A204.1 (cell line): ENCODE results near the gene ERFL.

Source experiments
- FAIRE-seq: peaks from 2 replicates; lab custom pipeline; 2012; peaks lifted over from hg19 to GRCh38; lab: Jason Lieb, UNC

ERFL gene

GRCh38 chr19:41913538-41914423 is 14.5 kb downstream of the ERFL start:
- FAIRE-seq, result no peak

- FAIRE-seq, result no peak
Observed at GRCh38 chr19:41912899-41913537, 15.2 kb downstream of the ERFL start.

DNA sequence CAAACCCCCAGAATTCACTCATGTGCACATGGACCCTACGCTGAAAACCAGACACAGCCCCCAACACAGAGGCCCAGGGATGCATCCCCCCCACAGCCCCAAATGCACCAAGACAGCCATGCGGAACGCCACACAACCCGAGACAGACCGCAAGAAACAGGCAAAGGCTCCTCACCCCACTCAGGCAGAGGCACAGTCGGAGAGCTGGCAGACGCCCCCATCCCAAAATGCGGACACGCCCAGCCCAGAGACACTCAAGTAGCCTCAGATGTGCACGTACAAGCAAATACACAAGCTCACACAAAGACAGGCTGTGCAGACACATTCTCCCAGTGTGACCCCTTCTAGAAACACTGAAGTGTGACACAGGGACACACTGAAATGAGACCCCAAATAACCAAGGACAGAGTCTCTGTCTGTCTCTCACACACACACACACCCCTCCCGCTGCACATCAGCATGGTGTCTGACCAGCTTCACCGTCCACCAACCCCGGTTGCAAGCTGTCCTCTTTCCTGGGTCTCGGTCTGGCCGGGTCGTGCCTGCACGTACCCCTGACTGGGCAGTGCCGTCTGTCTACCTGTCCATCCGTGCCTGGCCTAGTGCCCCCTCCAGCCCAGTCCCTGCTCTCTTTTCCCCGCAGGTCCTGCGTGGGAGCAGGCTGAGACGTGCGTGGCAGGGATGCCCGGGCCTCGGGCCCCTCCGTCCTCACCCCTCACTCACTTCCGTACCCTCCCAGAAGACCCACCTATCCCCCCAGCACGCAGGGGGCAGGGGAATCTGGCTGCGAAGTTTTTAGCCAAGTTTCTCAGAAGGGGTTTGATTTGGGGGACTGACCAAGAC is 16.1 kb downstream of the ERFL start:
- no peak for FAIRE-seq

DNA sequence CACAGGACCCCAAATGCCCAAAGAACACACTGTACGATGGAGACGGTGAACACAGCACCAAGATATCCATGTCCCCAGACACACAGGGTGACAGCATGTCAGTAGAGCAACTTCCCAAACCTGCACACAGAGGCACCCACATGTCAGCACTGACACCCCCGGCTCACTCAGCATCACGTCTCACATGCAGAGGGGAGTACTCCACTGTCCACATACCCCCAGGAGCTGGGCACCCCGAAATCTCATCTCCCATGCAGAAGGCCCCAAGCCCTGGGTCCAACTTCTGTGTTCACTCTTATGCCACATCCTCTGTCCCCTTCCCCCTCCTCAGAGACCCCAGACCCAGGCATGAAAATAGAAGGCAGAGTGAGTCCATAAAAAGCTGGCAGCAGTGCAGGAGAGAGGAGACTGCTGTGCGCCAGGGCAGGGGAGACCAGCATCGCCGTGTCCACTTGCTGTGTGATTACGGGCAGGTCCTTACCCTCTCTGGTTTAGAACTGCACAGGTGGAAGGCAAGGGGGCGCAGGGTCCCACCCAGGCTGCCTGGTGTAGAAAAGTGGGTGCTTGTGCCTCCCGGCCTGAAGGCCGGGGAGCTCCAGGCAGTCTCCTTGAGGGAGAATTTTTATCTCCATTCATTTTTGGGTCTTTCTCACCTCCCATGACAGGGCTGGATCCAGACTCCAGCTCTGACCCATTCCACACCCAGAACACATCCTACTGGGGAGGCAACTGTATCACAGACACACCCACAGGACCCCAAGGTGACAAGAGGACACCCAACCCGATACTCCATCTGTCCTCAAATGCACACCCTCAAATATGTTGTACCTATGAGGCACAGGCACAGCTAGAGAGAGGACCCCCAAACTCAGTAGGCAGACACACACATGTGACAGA is 17.0 kb downstream of the ERFL start:
- FAIRE-seq, result no peak

GRCh38 chr19:41910240-41910991 is 17.8 kb downstream of the ERFL start:
- FAIRE-seq, result no peak

DNA sequence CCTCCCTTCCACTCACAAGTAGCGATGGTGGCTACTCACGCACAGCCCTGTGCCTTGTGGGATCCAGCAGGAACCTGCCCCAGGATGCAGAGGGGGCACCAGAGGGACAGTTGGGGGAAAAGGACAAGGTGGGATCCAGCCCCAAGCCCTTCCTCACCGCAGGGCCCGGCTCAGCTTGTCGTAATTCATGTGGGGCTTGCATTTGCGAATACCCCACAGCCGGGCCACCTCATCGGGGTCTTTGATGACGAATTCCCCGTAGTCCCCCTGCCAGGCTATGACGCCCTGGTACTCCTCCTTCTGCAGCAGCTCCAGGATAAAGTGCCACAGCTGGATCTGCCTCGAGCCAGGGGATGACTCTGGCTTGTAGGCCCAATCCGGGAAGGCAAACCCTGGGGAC is 18.5 kb downstream of the ERFL start:
- no peak for FAIRE-seq

DNA sequence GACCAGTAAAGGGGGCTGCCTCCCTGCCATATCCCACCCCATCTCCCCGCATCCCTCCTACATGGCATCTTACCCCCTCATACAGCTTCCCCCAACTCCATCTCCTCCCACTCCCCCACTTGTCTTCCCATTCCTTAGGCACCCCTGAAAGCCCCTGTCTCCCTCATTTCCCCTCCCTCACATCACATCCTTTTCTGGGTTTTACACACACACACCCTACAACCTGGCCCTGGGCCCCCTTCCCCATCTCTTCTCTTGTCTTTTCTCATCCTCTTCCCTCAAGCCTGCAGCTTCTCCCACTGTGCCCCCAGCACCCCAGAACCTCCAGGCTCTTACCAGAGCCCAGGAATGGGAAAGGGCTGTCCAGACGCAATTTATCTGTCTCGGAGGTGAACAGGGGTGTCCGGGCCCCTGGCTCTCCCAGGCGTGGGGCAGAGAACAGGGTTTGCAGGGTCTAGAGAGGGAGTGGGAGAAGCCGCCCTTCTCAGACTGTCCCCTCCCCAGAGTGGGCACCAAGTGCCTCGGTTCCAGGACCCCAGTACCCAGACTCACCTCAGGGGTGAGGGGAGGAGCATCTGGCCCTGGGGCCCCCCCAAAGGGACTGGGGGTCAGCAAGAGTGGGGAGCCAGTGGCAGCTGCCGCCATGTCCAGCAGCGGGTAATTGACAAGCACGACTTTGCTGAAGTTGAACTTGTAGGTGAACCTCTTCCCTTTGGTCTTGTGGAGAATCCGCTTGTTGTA is 19.4 kb downstream of the ERFL start:
- no peak for FAIRE-seq

DNA sequence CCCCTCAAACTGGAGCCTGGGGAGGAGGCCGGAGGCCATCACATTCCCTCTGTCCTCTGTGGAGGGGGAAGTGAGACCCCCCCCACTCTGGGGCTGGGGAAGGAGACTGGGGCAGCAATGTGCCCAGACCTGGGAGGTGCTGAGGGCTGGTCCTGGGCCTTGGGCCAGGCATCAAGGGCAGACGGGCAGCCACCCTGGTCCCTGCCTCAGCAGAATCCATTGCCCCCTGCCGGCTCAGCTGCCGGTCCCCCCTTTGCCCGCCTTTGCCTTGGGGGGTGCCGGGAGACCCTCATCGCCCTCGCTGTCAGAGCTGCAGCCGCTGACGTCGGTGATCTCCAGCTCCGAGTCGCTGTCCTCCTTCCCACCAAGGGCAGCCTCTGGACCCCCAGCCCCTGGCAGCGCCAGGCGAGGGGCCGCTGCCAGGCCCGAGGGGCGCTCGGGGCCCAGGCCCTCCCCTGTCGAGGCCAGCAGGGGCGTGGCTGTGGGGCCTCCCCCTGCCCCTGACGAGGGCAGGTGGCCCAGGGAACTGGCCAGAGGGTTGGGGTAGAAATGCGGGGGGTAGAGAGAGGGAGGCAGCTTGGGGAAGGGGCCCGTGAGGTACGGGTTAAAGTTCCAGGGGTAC is 20.1 kb downstream of the ERFL start:
- FAIRE-seq, result no peak

DNA sequence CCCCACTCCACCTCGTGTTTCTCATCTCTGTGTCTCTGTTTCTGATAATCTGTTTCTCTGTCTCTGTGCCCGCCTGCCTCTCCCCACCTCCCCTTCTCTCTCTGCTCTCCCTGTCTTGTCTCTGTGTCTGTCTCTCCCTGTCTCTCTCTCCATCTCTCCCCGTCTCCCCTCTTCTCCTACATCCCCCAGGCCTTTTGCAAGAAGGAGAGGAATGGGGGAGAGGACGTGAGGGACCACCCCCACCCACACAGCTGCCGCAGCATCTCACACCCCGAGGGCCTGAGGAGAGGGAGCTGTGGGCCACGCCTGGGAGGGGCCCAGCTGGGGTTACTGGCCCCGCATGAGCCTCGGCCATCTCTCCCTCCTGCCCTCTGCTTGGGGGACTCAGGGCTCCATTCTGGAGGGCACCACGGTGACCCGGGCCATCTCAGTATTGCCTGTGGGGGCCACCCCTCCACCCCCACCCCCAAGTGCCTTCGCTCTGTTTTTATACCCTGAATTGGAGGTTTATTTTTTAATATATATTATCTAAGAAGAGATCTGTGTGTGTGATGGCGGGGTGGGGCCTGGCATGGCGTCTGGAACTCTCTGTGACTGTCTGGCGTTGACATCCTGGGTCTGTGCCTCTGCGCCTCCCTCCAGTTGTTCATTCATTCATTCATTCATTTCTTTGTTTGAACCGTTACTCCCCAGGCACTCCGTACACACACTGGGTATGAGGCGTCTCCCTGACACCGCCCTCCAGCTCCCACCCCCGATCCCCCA is 21.2 kb downstream of the ERFL start:
- FAIRE-seq, result no peak

- no peak for FAIRE-seq
Observed at GRCh38 chr19:41906271-41906670, 22.0 kb downstream of the ERFL start.

- FAIRE-seq, result no peak
Observed at GRCh38 chr19:41905273-41906002, 22.8 kb downstream of the ERFL start.

GRCh38 chr19:41904118-41904870 is 24.0 kb downstream of the ERFL start:
- no peak for FAIRE-seq

GRCh38 chr19:41903193-41903953 is 24.9 kb downstream of the ERFL start:
- FAIRE-seq, result no peak

DNA sequence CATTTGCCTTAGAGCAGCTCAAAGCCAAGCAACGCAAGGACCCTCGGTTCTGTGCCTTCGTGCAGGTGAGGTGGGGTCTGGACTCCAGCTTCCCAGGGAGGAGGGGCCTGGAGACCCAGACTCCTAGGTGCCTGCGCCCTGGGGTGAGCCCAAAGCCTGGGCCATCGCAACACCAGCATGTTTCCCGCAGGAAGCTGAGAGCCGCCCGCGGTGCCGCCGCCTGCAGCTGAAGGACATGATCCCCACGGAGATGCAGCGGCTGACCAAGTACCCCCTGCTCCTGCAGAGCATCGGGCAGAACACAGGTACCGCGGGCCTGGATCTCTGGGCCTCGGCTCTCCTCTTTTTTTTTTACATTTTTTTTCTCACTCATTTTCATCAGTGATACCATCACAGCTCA is 25.7 kb downstream of the ERFL start:
- no peak for FAIRE-seq

DNA sequence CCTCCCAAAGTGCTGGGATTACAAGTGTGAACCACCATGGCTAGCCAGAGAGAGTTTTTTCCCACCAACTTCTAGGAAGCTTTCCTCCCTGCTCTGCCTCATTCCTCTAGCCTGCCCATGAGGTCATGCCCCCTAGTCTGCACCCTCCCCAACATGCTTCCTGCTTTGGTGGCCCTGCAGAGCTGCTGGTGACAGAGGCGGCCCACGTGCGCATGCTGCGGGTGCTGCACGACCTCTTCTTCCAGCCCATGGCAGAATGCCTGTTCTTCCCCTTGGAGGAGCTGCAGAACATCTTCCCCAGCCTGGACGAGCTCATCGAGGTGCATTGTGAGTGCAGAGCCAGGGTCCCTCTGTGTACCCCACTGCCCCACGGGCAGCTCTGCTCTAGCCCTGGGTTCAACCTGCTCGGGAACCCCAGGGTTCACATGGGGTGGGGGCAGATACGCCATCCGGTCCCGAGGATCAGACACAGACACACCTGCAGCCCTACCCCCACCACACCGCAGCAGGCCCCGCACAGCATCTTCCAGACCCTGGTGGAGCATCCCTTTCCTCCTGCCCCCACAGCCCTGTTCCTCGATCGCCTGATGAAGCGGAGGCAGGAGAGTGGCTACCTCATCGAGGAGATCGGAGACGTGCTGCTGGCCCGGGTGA is 26.4 kb downstream of the ERFL start:
- FAIRE-seq, result no peak

- no peak for FAIRE-seq
Observed at GRCh38 chr19:41898235-41898634, 30.0 kb downstream of the ERFL start.
